ENCODE results near the gene C1QTNF9. TPM values are rescaled to one million over a fixed set of nuclear protein-coding genes. Genes with fewer than 3 reads are reported as not detected.

The C1QTNF9 gene
- total and polyA plus RNA-seq, 2 donors (not counting 3 experiments of a cell fraction or from before 2014, with no cell fraction given): not detected

DNA sequence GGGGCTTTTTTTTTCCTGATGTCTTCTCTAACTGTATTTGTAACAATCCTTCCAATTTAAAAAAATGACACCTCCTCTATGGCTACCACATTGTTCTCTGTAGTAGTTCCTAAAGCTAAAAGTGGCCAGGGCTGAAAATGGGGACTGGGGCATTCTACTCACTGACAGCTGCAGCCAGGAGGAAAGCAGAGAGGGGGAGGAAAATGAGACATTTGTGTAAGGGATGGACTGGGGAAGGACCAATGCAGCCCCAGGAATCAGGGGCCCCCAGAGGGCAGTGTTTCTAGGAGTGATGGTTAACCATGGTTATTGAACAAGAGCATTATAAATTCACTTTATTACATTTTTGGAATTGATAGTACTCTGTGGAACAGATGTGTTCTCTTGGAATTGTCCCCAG is 34.3 kb upstream of the C1QTNF9 start:
- H3K9me1 ChIP-seq (replicated peaks; ENCODE audit: control insufficient read depth, extremely low read depth, insufficient read depth, low read length): no peaks in the 10 kb centered on the region
- dilution Hi-C loops (cut with MboI; ENCODE audit: extremely low pct_ligation_motif_present, low sequenced_read_pairs) (no loop called here), intact Hi-C loops (cut with micrococcal nuclease) (no loop called here)
- H3K9ac ChIP-seq (replicated peaks; ENCODE audit: extremely low read depth, insufficient read depth, low read length): no peak overlapping the region
- no peak for FAIRE-seq
- H3K27ac ChIP-seq (ENCODE audit: insufficient read depth, low read depth, low read length): no peak overlapping the region
- H3K9me3 ChIP-seq (replicated peaks; ENCODE audit: control insufficient read depth, insufficient read depth, low read length): no peaks in the 10 kb centered on the region
- no peaks in the 10 kb centered on the region for H3K27me3 ChIP-seq (ENCODE audit: control insufficient read depth in 2 of 2, insufficient read depth in 2 of 2, low read length in 2 of 2)
- H3K79me2 ChIP-seq (ENCODE audit: control insufficient read depth, insufficient read depth, low read length): no peaks in the 10 kb centered on the region
- DNase-seq (ENCODE audit: low read depth, low spot score): no peak
- H4K20me1 ChIP-seq (replicated peaks; ENCODE audit: control insufficient read depth, extremely low read depth, insufficient read depth, low read length): no peaks in the 10 kb centered on the region
- H2AFZ ChIP-seq (ENCODE audit: low read depth, low read length): no peak overlapping the region
- no peak for TF ChIP-seq FOS (IDR thresholded peaks at IDR 0.05; ENCODE audit: borderline replicate concordance, insufficient read depth, low read length)
- no peak for TF ChIP-seq MYC (IDR thresholded peaks at IDR 0.05; ENCODE audit: low read depth, low read length)
- TF ChIP-seq POLR2AphosphoS5 (IDR thresholded peaks at IDR 0.05; ENCODE audit: insufficient read depth, low read depth, low read length): no peak
- no peak for TF ChIP-seq EZH2 (IDR thresholded peaks at IDR 0.05; ENCODE audit: borderline replicate concordance, low read depth, low read length, severe bottlenecking)
- TF ChIP-seq GATA2 (IDR thresholded peaks at IDR 0.05; ENCODE audit: insufficient read depth, insufficient read length, low read depth, low read length): no peak
- no peak for TF ChIP-seq JUN (IDR thresholded peaks at IDR 0.05; ENCODE audit: borderline replicate concordance, insufficient read depth, insufficient read length, low read depth)
- TF ChIP-seq POLR2A (IDR thresholded peaks at IDR 0.05; ENCODE audit: low read depth, low read length): no peak
- TF ChIP-seq, protein P1, sequence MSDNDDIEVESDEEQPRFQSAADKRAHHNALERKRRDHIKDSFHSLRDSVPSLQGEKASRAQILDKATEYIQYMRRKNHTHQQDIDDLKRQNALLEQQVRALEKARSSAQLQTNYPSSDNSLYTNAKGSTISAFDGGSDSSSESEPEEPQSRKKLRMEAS (IDR thresholded peaks at IDR 0.05; ENCODE audit: insufficient read depth, insufficient read length): no peak
- TF ChIP-seq, protein P2, sequence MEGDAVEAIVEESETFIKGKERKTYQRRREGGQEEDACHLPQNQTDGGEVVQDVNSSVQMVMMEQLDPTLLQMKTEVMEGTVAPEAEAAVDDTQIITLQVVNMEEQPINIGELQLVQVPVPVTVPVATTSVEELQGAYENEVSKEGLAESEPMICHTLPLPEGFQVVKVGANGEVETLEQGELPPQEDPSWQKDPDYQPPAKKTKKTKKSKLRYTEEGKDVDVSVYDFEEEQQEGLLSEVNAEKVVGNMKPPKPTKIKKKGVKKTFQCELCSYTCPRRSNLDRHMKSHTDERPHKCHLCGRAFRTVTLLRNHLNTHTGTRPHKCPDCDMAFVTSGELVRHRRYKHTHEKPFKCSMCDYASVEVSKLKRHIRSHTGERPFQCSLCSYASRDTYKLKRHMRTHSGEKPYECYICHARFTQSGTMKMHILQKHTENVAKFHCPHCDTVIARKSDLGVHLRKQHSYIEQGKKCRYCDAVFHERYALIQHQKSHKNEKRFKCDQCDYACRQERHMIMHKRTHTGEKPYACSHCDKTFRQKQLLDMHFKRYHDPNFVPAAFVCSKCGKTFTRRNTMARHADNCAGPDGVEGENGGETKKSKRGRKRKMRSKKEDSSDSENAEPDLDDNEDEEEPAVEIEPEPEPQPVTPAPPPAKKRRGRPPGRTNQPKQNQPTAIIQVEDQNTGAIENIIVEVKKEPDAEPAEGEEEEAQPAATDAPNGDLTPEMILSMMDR (IDR thresholded peaks at IDR 0.05; ENCODE audit: extremely low read depth in 1 of 2, insufficient read depth in 1 of 2, low read depth in 1 of 2, low read length in 2 of 2): no peak
- no TSS peak for BruUV-seq (replicated peaks)
- H3K4me1 ChIP-seq (ENCODE audit: control insufficient read depth, extremely low read depth, insufficient read depth, low read length): peaks cover 22% of the 10 kb centered on the region
- H3K36me3 ChIP-seq (ENCODE audit: control insufficient read depth in 2 of 2, extremely low read depth in 1 of 2, insufficient read depth in 2 of 2, low read length in 2 of 2): no peaks in the 10 kb centered on the region
- ChIA-PET CTCF (no interaction called here), POLR2A (no interaction called here)
- H3K4me2 ChIP-seq (ENCODE audit: insufficient read depth, low read length): no peak overlapping the region
- H3K4me3 ChIP-seq (replicated peaks in 1 of 3; ENCODE audit: insufficient read depth in 1 of 3, low read depth in 1 of 3, low read length in 3 of 3): no peak overlapping the region
